ENCODE data around the gene MEIS1.

Gene MEIS1

GRCh38 chr2:66580166-66581049, 145.5 kb downstream of the MEIS1 start:
- no peak for DNase-seq (ENCODE audit: low read depth, low spot score)

DNA sequence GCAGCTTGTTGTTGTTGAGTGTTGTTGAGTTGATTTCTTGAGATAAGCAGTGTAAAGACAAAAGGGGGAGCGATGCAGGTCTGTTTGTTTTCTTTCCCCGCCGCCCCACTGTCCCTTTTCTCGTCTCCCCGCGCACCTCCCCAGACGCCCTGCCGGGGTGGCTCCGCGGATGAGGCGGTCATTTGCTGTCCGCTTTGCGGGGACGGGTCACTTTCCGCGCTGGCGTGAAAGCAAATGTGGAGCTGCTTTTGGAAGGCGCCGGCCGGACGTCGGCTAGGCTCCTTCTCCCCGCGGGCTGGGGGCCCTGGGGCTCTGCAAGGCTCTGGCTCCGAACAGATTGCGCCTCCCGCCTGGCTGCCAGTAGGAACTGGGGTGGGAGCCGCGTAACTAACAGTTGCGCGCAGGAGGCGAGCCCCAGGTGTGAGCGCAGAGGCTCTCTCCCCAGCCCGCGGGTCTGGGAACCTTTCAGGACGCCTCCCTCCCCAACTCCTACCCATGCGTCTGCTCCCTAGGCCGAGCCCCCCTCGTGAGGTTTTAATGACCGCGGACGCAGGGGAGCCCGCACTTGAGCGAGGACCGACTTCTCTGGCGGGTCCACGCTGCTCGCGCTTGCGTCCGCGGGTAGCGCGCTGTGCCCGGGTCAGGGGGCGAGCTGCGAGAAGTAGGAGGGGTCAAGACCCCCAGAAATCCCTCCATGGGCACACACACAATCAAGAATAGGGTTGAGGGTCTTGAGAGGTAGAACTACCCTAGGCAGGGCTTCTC, 146.6 kb downstream of the MEIS1 start:
- DNase-seq (ENCODE audit: low read depth, low spot score) = no peak

GRCh38 chr2:66582104-66582986, 147.4 kb downstream of the MEIS1 start:
- no peak for DNase-seq (ENCODE audit: low read depth, low spot score)

- DNase-seq (ENCODE audit: low read depth, low spot score) = no peak
These were observed 148.3 kb downstream of the MEIS1 start for GRCh38 chr2:66582987-66583880.

- no peak for DNase-seq (ENCODE audit: low read depth, low spot score)
These were observed 149.0 kb downstream of the MEIS1 start for GRCh38 chr2:66583881-66584280.

- no peak for DNase-seq (ENCODE audit: low read depth, low spot score)
These were observed 150.7 kb downstream of the MEIS1 start for GRCh38 chr2:66585587-66585986.

- no peak for DNase-seq (ENCODE audit: low read depth, low spot score)
These were observed 152.3 kb downstream of the MEIS1 start for GRCh38 chr2:66587216-66587615.

DNA sequence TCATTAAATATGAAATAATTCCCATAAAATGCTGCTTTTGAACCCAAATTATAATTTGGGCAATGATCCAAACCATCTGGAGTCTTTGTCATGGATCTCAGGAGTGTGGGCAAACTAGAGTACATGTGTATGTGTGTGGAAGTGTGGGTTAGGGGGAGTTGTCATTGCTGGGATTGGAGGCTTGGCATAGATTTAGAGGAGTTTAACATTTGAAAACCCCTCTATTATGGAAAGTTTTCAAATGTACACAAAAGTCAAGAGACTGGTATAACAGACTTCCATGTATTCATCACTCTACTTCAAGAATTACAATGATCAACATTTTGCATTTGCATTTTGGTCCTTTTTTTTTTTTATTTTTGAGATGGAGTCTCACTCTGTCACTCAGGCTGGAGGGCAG, 159.1 kb downstream of the MEIS1 start:
- DNase-seq (ENCODE audit: low read depth, low spot score) = no peak

DNA sequence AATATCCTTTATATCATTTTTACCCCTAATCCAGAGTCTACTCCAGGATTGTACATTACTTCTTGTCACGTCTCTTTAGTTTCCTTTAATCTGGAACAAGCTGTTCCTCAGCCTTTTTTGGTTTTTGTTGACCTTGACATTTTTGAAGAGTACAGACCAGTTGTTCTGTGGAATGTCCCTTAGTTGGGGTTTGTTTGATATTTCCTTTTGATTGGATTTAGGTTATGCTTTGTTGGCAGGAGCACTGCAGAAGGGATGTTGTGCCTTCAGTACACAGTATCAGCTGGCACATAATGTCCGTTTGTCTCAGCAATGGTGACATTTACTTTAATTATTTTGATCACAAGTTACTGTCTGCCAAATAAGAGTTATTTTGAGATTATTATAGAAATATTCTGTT, 160.6 kb downstream of the MEIS1 start:
- DNase-seq (ENCODE audit: low read depth, low spot score) = no peak

DNA sequence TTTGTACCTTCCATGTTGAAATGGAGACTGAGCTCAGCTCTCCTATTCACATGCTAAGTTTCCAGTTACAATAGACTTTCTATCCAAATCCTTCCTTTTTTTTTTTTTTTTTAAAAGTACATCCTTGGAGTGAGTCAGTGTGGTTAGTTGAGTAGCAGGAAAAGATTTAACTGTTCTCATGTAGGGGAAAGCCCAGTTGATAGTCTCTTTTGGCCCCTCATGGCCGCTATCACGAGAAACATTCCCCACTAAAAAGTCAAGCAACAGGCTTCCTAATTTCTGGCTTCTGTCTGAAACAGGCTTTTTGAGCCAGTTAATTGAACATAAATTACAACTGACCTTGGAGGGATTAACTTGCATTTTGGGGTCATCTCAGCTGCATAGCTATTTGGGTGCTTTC, 161.3 kb downstream of the MEIS1 start:
- DNase-seq (ENCODE audit: low read depth, low spot score) = no peak

- no peak for DNase-seq (ENCODE audit: low read depth, low spot score)
These were observed 166.7 kb downstream of the MEIS1 start for GRCh38 chr2:66601624-66602023.

- no peak for DNase-seq (ENCODE audit: low read depth, low spot score)
These were observed 167.4 kb downstream of the MEIS1 start for GRCh38 chr2:66602341-66602740.

DNA sequence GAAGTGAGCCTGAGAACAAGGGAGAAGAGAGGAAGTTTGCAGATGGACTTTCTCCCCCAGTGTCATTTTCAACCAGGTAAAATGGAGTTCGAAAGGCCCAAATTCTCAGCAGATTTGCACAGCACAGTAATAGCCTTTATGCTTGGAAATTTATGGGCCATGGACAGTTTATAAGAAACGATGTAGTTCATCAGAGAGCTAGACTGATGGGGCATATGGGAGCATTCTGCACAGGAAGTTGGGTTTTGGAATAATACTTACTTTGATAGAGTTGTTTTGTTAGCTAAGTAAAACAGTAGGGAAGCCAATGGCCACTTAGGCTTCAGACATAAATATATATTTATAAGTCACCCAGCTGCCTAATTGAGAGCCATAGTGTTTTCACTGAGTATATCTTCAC, 169.4 kb downstream of the MEIS1 start:
- DNase-seq (ENCODE audit: low read depth, low spot score) = no peak

- no peak for DNase-seq (ENCODE audit: low read depth, low spot score)
These were observed 170.1 kb downstream of the MEIS1 start for GRCh38 chr2:66604976-66605375.

GRCh38 chr2:66607152-66607551, 172.2 kb downstream of the MEIS1 start:
- DNase-seq (ENCODE audit: low read depth, low spot score) = no peak

Measured in activated CD4-positive, CD25-positive, alpha-beta regulatory T cell treated with anti-CD3 and anti-CD28 coated beads, Interleukin-2, amount 50 U/mL, for 16 hours (primary cell).